T-helper 17 cell (primary cell): ENCODE measurements around the gene SNRPD2. TPM values are rescaled to one million over a fixed set of nuclear protein-coding genes. Genes with fewer than 3 reads are reported as not detected.
A peak's percentile ranks its signal among the peaks of the same experiment; 100 is the strongest.

ENCODE experiments used
- ATAC-seq: fragments of 150-1000 bp; cut with Tn5 transposase; 2 replicates; pipeline ENCODE4 v1.10.0; 2021; ENCODE audit warnings: mild to moderate bottlenecking, moderate library complexity
- DNase-seq, 3 donors: peaks; one replicate each; pipeline versions ENCODE4 v3.0.0 to v3.0.0-alpha.2; 2020 to 2021
- H3K9me3 ChIP-seq: one replicate; pipeline ENCODE4 v1.7.0; 2013; ENCODE audit warnings: low read length, mild to moderate bottlenecking; ENCODE audit not compliant: control insufficient read depth, poor library complexity, severe bottlenecking
- H3K27ac Mint-ChIP-seq: one replicate; pipeline ENCODE4 v1.8.0; 2022; ENCODE audit warnings: mild to moderate bottlenecking, moderate library complexity, mixed read lengths
- H3K27me3 Mint-ChIP-seq: one replicate; pipeline ENCODE4 v1.8.0; 2022; ENCODE audit warnings: mixed read lengths
- H3K36me3 Mint-ChIP-seq: one replicate; pipeline ENCODE4 v1.8.0; 2022; ENCODE audit warnings: low read depth, mixed read lengths
- H3K4me1 Mint-ChIP-seq: one replicate; pipeline ENCODE4 v1.8.0; 2022; ENCODE audit warnings: mild to moderate bottlenecking, mixed read lengths
- H3K4me3 Mint-ChIP-seq: one replicate; pipeline ENCODE4 v1.8.0; 2022; ENCODE audit warnings: mild to moderate bottlenecking, moderate library complexity, mixed read lengths
- total RNA-seq, 4 donors: library from RNA in 2 of 4; stranded (reverse) in 2 of 4; gene quantifications; one replicate each; pipeline ENCODE4 v1.2.3 and lab custom pipeline; 2022 to 2026

SNRPD2 gene
- total RNA-seq, 2 donors from 2014 or later, result 333 to 339 TPM

DNA sequence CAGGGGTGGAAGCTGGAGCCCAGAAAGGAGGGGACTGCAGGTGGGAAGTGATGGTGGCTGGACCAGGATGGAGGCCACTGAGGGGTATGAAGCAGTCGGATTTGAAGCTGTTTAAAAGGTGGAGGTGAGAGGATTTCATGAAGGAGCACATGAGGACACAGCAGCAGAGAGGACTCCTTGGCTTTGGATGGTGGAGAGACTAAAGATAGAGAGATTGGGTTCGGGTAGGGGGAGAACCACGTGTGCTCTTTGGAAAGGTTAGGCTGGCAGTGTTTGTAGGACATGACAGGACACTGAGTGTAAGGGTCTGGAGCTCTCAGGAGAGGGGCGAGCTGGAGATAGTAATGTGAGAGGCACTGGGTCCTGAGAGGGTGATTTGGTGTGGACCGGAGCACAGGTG, 8.8 kb downstream of the SNRPD2 start:
- Mint-ChIP-seq H3K4me1 (peaks cover 9% of the 10 kb centered on the region), H3K4me3 (no peak overlapping the region), H3K27ac (no peak overlapping the region), H3K36me3 (no peaks in the 10 kb centered on the region), H3K27me3 (no peaks in the 10 kb centered on the region)
- H3K9me3 ChIP-seq, result no peaks in the 10 kb centered on the region
- ATAC-seq (no peak), DNase-seq (no peak)

DNA sequence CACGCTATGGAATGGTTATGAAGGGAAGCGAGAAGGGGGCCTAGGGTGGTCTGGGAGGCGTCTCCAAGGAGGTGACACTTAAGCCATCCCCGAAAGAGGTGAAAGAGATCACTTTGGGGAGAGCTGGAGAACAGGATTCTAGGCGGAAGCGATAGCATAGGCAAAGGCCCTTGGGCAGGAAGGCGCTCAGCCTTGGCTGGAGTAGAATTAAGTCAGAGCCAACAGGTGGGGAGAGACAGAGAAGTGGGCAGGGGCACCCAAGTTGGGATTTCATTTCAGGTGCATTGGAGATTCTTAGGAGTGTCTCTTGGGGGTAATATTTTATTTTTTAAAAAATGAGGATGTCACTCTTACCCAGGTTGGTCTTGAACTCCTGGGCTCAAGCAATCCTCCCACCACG, 9.6 kb downstream of the SNRPD2 start:
- Mint-ChIP-seq H3K27me3 (no peaks in the 10 kb centered on the region), H3K36me3 (no peaks in the 10 kb centered on the region), H3K4me1 (peaks cover 16% of the 10 kb centered on the region), H3K4me3 (no peak overlapping the region), H3K27ac (peak overlapping the region; percentile 45)
- ATAC-seq (no peak), DNase-seq (no peak)
- no peaks in the 10 kb centered on the region for H3K9me3 ChIP-seq

DNA sequence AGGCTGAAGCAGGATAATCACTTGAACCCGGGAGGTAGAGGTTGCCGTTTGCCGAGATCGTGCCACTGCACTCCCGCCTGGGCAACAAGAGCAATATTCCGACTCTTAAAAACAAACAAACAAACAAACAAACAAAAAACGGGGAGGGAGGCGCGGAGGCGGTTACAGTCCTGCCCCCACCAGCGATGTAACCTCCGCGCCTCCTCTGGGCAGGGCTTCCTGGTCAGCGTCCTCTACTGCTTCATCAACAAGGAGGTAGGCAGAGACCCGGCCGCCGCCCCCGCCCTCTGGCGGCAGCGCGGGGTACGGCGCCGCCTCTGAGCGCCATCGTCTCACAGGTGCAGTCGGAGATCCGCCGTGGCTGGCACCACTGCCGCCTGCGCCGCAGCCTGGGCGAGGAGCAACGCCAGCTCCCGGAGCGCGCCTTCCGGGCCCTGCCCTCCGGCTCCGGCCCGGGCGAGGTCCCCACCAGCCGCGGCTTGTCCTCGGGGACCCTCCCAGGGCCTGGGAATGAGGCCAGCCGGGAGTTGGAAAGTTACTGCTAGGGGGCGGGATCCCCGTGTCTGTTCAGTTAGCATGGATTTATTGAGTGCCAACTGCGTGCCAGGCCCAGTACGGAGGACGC, 10.2 kb downstream of the SNRPD2 start:
- H3K4me1 Mint-ChIP-seq, result peaks cover 20% of the 10 kb centered on the region
- H3K36me3 Mint-ChIP-seq, result no peaks in the 10 kb centered on the region
- no peaks in the 10 kb centered on the region for H3K27me3 Mint-ChIP-seq
- peak overlapping the region; percentile 45 for H3K27ac Mint-ChIP-seq
- DNase-seq (peak; percentile 75 to 90 (median 80)), ATAC-seq (peak; percentile 89)
- no peaks in the 10 kb centered on the region for H3K9me3 ChIP-seq
- peak overlapping the region; percentile 82 for H3K4me3 Mint-ChIP-seq

DNA sequence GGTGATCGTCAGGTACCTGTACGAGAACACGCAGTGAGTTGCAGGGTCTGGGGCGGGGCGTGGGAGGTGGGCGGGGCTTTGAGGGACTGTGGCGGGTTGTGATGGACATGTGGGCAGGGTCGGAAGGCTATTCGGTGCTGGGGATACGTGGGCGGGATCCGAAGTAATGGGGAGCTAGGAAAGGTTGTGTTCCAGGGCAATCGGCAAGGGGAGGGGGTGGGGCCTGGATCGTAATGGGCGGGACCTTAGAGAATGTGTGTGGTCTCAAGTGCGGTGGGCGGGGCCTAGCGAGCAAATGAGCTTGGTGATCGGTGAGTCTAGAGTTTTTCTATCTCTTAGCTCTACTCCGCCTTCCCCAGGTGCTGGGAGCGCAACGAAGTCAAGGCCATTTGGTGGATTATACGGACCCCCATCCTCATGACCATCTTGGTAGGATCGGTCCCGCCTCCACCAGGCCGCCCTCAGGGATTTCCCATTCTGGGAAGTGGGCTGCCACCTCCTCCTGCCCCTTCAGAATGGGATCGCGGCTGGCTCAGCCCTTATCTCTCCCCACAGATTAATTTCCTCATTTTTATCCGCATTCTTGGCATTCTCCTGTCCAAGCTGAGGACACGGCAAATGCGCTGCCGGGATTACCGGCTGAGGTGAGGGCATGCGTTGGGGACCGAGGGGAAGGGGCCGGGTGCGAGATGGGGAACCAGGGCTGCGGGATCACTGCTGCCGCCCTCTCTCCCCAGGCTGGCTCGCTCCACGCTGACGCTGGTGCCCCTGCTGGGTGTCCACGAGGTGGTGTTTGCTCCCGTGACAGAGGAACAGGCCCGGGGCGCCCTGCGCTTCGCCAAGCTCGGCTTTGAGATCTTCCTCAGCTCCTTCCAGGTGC, 14.2 kb downstream of the SNRPD2 start:
- H3K9me3 ChIP-seq, result no peaks in the 10 kb centered on the region
- ATAC-seq, result peak; percentile 67
- no peak overlapping the region for H3K27ac Mint-ChIP-seq
- H3K27me3 Mint-ChIP-seq, result peaks cover 4% of the 10 kb centered on the region
- peaks cover 23% of the 10 kb centered on the region for H3K4me1 Mint-ChIP-seq
- DNase-seq, result peak; percentile 58 to 74 (median 69)
- peaks cover 3% of the 10 kb centered on the region for H3K36me3 Mint-ChIP-seq
- peak overlapping the region; percentile 91 for H3K4me3 Mint-ChIP-seq

DNA sequence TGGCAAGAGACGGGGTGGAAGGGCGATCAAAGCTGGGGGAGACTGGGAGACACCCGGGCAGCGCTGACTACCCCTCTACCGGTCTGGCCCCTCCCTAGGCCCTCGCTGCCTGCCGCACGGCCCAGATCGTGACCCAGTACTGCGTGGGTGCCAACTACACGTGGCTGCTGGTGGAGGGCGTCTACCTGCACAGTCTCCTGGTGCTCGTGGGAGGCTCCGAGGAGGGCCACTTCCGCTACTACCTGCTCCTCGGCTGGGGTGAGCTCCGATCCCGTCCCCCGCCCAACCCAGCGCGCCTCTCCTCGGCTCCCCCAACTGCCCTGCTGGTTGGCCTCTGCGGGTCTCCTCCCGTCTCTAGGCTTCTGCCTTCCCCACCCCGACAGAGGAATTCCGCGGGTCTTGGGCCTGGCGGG, 14.9 kb downstream of the SNRPD2 start:
- ATAC-seq, result peak; percentile 46
- H3K9me3 ChIP-seq, result no peaks in the 10 kb centered on the region
- no peak overlapping the region for H3K27ac Mint-ChIP-seq
- H3K4me3 Mint-ChIP-seq, result peak overlapping the region; percentile 91
- H3K36me3 Mint-ChIP-seq, result peaks cover 4% of the 10 kb centered on the region
- peaks cover 20% of the 10 kb centered on the region for H3K4me1 Mint-ChIP-seq
- peaks cover 5% of the 10 kb centered on the region for H3K27me3 Mint-ChIP-seq
- peak; percentile 32 to 37 (median 33) for DNase-seq

DNA sequence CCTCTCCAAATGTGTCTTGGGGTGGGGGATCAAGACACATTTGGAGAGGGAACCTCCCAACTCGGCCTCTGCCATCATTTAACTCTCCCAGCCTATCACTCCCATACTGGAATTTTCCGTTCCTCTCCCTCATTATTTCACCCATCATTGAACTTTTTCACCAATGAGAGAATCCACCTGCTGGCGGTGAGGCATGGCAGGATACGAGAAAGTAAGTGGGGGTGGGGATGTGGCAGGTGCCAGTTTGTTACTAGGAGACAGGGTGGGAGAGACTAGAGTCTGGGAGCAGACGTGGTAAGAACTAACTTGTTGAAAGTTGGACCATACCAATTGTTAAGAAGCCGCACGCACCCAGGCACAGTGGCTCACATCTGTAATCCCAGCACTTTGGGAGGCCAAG, 16.8 kb downstream of the SNRPD2 start:
- ATAC-seq (no peak), DNase-seq (no peak)
- Mint-ChIP-seq H3K4me3 (no peak overlapping the region), H3K36me3 (peaks cover 4% of the 10 kb centered on the region), H3K27me3 (peaks cover 18% of the 10 kb centered on the region), H3K4me1 (peaks cover 22% of the 10 kb centered on the region), H3K27ac (no peak overlapping the region)
- no peaks in the 10 kb centered on the region for H3K9me3 ChIP-seq

DNA sequence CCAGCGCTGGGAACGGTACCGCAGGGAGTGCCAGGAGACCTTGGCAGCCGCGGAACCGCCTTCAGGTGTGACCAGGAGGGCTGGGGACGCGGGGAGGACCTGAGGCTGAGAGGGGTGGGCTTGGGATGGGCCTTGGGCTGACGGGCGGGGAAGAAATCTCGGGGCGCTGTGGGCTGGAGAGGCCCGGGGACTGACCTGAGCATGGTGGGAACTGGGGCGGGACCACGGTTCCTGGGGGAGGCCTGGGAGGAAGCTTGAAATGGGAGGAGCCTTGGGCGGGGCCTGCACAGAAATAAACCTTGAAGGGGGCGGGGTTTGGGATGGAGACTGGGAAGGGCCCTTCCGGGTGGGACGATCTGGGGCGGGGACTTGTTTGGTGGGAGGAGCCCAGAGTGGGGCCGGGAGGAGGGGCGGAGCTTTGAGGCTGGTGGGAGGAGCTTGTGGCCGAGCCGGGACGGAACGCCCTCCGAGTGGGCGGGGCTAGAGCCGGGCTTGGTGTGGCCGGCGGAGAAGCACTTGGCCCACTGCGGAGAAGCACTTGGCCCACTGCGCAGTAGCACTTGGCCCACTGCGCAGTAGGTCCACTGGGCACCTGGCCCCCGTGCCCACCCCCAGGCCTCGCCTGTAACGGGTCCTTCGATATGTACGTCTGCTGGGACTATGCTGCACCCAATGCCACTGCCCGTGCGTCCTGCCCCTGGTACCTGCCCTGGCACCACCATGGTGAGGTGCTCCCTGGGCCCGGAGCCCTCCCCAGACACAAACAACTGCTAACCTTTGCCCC, 20.9 kb downstream of the SNRPD2 start:
- no peaks in the 10 kb centered on the region for H3K9me3 ChIP-seq
- Mint-ChIP-seq H3K4me1 (peaks cover 25% of the 10 kb centered on the region), H3K27me3 (peaks cover 33% of the 10 kb centered on the region), H3K36me3 (peaks cover 9% of the 10 kb centered on the region), H3K4me3 (peak overlapping the region; percentile 75), H3K27ac (no peak overlapping the region)
- peak; percentile 43 for ATAC-seq
- peak; percentile 30 to 40 (median 32) for DNase-seq

DNA sequence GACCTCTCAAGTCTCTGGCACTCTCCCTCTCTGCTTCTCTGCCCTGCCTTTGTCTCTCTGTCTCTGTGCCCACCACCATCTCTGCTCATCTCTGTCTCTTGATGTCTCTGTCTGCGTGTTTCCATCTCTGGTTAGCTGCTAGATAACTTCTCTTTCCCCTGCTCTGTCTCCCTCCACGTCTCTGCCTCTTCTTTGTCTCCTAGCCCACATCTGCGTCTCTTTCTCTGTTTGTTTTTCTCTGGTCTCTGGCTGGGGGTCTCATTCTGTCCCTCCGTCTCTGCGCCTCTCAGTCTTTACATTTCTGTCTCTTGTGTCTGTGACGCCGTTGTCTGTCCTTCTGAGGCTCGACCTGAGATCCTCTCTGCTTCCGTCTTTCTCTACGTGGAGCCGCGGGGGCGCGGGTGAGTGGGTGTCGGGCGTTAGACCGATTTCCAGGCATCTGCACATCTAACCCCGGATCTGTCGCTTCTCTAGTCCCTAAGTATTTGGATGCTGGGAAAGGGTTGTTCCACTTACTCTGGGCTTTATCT, 23.3 kb downstream of the SNRPD2 start:
- peak; percentile 43 for ATAC-seq
- H3K4me3 Mint-ChIP-seq, result peak overlapping the region; percentile 99
- H3K27me3 Mint-ChIP-seq, result peaks cover 42% of the 10 kb centered on the region
- H3K9me3 ChIP-seq, result no peaks in the 10 kb centered on the region
- peaks cover 36% of the 10 kb centered on the region for H3K4me1 Mint-ChIP-seq
- peak overlapping the region; percentile 90 for H3K27ac Mint-ChIP-seq
- no peak for DNase-seq
- H3K36me3 Mint-ChIP-seq, result peaks cover 12% of the 10 kb centered on the region

DNA sequence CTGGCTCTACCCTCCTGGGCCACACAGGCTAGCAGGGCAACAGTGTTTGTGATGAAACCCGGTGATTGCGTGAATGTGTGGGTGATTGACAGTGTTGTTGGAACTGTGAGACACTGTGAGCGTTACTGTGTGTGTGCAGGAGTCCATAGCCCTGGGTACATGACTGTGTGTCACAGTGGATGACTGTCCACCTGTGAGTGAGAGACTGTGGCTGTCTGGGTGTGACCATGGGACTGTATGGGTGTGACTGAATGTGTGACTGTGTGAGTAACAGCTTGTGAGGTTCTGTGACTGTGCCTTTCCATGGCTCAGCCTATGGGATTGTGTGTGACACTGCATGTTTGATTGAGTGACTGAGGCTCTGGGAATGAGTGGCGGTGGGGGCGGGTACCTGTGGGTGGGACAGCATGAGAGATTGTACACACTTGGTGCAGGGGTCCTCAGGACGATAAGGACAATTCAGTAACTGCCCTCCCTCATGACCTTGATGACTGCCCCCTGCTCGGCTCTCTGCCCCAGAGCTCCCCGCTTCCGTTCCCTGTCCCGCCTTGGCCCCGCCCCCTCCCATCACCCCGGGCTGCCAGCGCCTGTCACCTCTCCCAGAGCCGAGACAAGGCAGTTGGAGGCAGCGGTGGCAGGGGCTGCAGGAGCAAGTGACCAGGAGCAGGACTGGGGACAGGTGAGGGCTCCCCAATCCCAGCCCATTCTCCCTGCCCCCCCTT, 24.0 kb downstream of the SNRPD2 start, which contains the start of gene GIPR:
TSS of gene GIPR (plus strand) at position 602 of the 722 bp plus-strand sequence. CDS start 1,300 bp downstream, outside the sequence.
- ATAC-seq (peak; percentile 40), DNase-seq (peak in 2 of 3 donors; percentile 42 to 50)
- no peaks in the 10 kb centered on the region for H3K9me3 ChIP-seq
- peak within 1 kb of the TSS; percentile 99 for H3K4me3 Mint-ChIP-seq
- H3K27me3 Mint-ChIP-seq, result peaks cover 40% of the 10 kb centered on the region
- H3K27ac Mint-ChIP-seq, result peak within 1 kb of the TSS; percentile 90
- H3K36me3 Mint-ChIP-seq, result peaks cover 11% of the 10 kb centered on the region
- H3K4me1 Mint-ChIP-seq, result peaks cover 36% of the 10 kb centered on the region

DNA sequence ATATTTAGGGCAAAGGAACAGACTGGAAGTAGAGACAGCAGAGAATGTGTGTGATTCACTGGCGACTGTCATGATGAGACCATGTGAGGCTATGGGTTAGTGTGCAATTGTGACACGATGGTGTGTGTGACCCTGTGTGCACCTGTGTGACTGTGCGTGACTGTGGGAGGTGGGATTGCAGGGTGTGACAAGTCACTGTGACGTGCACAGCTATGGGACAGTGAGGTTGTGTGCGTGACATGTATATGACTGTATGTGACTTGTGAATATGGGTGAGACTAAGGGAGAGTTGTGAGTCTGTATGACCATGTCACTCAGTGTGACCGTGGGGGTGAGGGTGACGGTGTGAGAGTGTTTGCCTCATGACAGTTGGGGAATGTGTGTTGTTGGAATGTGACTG, 27.2 kb downstream of the SNRPD2 start:
- peak overlapping the region; percentile 61 for H3K4me3 Mint-ChIP-seq
- peaks cover 37% of the 10 kb centered on the region for H3K27me3 Mint-ChIP-seq
- peaks cover 30% of the 10 kb centered on the region for H3K4me1 Mint-ChIP-seq
- H3K36me3 Mint-ChIP-seq, result peaks cover 14% of the 10 kb centered on the region
- H3K9me3 ChIP-seq, result no peaks in the 10 kb centered on the region
- H3K27ac Mint-ChIP-seq, result no peak overlapping the region
- DNase-seq (no peak), ATAC-seq (no peak)

DNA sequence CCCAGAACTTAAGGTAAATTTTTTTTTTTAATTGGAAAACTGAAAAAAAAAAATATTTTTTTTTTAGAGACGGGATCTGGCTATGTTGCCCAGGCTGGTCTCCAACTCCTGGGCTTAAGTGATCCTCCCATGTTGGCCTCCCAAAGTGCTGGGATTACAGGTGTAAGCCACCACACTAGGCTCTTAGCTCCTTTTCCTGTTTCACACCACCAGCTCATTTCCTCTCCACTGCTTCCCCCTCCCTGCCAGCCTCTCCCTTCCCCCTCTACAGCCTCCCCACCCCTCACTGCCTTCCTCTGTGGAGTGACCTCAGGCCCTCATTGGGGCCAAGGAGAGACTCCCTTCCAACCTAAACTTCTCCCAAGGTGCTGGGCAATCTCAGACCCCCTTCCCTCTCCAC, 28.0 kb downstream of the SNRPD2 start:
- ATAC-seq, result no peak
- H3K27me3 Mint-ChIP-seq, result peaks cover 37% of the 10 kb centered on the region
- H3K27ac Mint-ChIP-seq, result no peak overlapping the region
- H3K36me3 Mint-ChIP-seq, result peaks cover 18% of the 10 kb centered on the region
- no peak overlapping the region for H3K4me3 Mint-ChIP-seq
- no peak for DNase-seq
- H3K9me3 ChIP-seq, result no peaks in the 10 kb centered on the region
- peaks cover 26% of the 10 kb centered on the region for H3K4me1 Mint-ChIP-seq

DNA sequence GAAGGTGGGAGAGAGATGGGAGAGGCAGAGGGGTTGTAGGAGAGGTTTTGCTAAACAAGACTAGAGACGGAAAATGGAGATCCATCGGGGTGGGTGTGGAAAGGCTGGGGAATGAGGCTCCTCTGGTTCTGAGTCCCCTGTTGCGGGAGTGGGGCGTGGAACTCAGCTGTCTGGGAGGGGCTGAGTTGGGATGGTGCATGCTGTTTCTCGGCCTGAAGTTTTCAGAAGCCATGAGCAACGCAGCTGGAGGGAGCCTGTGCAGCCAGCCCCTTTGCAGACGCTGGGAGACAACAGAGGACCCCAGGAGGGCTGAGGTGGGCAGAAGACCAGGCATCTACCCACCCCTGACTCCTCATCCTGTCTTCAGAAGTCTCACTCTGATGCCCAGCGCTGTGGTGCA, 31.1 kb downstream of the SNRPD2 start:
- no peak for ATAC-seq
- H3K4me3 Mint-ChIP-seq, result no peak overlapping the region
- peaks cover 35% of the 10 kb centered on the region for H3K27me3 Mint-ChIP-seq
- H3K4me1 Mint-ChIP-seq, result peaks cover 15% of the 10 kb centered on the region
- H3K27ac Mint-ChIP-seq, result no peak overlapping the region
- no peak for DNase-seq
- H3K36me3 Mint-ChIP-seq, result peaks cover 17% of the 10 kb centered on the region
- no peaks in the 10 kb centered on the region for H3K9me3 ChIP-seq
